NCI-H345 (cell line): ENCODE measurements around the gene THRAP3.
"Not testable (repeated sequence)": the region's sequence is repeated elsewhere in the genome, so short reads cannot be mapped to it uniquely, and the experiment has no call there.

Experiments used
- DNase-seq: peaks from one replicate; lab custom pipeline; 2025; lab: John Stamatoyannopoulos, UW

The THRAP3 gene, protein sequence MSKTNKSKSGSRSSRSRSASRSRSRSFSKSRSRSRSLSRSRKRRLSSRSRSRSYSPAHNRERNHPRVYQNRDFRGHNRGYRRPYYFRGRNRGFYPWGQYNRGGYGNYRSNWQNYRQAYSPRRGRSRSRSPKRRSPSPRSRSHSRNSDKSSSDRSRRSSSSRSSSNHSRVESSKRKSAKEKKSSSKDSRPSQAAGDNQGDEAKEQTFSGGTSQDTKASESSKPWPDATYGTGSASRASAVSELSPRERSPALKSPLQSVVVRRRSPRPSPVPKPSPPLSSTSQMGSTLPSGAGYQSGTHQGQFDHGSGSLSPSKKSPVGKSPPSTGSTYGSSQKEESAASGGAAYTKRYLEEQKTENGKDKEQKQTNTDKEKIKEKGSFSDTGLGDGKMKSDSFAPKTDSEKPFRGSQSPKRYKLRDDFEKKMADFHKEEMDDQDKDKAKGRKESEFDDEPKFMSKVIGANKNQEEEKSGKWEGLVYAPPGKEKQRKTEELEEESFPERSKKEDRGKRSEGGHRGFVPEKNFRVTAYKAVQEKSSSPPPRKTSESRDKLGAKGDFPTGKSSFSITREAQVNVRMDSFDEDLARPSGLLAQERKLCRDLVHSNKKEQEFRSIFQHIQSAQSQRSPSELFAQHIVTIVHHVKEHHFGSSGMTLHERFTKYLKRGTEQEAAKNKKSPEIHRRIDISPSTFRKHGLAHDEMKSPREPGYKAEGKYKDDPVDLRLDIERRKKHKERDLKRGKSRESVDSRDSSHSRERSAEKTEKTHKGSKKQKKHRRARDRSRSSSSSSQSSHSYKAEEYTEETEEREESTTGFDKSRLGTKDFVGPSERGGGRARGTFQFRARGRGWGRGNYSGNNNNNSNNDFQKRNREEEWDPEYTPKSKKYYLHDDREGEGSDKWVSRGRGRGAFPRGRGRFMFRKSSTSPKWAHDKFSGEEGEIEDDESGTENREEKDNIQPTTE

DNA sequence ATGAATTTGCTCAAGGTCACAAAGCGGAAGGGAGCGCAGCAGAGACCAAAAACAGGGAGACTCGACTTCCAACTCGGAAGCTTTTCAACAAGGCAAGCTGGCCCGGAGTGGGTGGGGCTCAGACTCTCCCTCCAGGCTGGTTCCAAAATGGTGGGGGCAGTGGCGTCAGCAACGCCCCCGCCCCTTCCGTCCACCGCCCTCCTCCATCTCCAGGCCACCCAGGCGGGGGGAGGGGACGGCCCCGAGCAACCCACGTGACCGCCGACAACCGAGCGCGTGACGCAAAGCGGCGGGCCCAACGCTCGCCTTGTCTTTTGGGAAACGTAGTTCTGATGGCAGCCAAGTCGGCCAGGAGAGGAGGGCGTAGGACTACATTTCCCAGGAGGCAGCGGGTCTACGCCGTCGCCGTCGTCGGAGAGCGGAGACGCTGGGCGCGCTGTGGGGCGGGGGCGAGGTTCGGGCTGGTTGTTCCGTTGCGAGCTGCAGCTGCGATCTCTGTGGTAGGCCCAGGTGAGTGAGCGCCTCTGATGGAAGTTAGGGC, at the start of gene THRAP3:
Gene THRAP3 (plus strand): TSS at position 448 of the 541 bp plus-strand sequence. CDS start 58,121 bp downstream, outside the sequence.
- peak; percentile 100 for DNase-seq

- DNase-seq: peak; percentile 65
Observed at GRCh38 chr1:36174713-36175112, 49.5 kb upstream of the THRAP3 start.

GRCh38 chr1:36175137-36176095, 48.8 kb upstream of the THRAP3 start:
- peak; percentile 41 for DNase-seq

DNA sequence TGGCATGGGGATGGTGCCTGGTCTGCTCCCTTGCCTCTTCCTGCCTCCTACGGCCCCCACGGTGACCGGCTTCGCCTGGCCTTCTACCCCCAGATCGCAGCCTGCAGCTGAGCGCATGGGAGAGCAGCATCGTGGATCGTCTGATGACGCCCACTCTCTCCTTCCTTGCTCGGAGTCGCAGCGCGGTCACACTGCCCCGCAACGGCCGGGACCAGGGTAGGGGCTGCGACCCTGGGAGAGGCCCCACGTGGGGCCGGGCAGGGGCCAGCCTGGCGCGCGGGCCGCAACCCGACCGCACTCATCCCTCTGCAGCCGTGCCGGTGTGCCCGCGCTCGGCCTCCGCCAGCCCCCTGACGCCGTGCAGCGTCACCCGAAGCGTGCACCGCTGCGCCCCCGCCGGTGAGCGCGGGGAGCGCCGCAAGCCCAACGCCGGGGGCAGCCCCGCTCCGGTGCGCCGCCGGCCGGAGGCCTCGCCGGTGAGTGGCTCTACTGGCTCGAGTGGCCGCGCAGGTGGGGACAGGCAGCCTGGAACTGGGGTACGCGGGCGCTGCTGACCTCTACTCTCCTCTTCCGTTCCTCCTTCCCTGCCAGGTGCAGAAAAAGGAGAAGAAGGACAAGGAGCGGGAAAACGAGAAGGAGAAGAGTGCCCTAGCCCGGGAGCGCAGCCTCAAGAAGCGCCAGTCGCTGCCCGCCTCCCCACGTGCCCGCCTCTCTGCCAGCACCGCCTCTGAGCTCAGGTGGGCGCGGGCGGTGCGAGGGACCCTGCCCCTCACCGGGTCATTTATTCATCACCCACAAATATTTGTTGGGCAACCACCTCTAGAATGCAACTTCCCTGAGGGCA, 47.9 kb upstream of the THRAP3 start:
- DNase-seq: no peak

GRCh38 chr1:36177589-36178431, 46.4 kb upstream of the THRAP3 start:
- DNase-seq: no peak

GRCh38 chr1:36178471-36179219, 45.6 kb upstream of the THRAP3 start:
- no peak for DNase-seq

DNA sequence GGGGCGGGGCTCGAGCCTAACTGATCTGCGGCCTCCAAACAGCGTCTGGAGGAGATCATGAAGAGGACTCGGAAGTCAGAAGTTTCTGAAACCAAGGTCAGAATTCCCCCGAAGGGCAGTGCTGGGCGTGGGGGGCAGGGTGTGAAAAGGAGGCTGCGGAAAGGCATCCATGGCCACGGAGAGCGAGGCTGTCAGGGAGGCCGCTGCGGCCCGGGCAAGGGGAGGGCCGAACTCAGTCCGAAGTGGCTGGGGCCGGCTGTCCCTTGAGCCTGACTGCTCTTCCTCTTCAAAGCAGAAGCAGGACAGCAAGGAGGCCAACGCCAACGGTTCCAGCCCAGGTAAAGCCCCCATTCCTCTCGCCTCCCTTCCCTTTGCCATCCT, 45.0 kb upstream of the THRAP3 start:
- DNase-seq: no peak

DNA sequence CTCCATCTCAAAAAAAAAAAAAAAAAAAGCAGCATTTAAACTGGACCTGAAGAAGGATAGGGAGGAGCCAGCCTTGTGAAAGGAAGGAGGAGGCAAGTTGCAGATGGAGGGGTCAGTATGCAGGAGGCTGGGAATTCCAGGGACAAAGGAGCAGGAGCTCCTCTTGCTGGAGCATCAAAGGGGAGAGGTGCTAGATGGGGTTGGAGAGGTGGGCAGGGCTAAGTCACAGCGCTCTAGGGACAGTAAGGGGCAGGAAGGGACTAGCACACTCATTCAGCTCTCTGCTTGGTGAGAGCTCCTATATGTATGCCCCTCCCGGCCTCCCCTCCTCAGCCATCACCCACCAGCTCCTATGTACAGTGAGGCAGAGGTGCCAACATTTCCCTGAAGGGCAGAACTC, 41.5 kb upstream of the THRAP3 start:
- DNase-seq: peak; percentile 60

DNA sequence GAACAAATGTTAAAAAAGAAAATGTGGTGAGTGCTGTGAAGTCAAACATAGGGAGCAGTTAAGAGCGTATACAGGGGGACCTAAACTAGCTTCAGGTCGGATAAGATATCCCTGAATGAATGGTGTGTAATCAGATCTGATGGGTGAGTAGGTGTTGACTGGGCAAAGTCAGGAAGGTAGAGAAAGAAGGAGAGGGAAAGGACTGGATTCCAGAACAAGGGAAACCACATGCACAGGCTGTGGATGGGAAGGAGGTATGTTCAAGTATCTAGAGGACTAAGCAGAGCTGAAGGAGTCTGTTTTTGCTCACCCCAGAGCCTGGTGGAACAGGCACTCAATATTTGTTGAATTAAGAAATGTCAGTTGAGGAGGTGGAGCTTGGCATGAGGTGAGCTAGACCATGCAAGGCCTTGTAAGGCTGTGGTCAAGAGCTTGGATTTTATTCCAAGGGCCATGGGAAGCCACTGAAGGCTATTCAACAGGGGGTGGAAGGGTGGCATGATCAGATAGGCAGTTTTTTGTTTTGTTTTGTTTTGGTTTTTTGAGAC, 40.9 kb upstream of the THRAP3 start:
- DNase-seq: no peak

GRCh38 chr1:36187800-36188593, 36.2 kb upstream of the THRAP3 start:
- peak; percentile 86 for DNase-seq

DNA sequence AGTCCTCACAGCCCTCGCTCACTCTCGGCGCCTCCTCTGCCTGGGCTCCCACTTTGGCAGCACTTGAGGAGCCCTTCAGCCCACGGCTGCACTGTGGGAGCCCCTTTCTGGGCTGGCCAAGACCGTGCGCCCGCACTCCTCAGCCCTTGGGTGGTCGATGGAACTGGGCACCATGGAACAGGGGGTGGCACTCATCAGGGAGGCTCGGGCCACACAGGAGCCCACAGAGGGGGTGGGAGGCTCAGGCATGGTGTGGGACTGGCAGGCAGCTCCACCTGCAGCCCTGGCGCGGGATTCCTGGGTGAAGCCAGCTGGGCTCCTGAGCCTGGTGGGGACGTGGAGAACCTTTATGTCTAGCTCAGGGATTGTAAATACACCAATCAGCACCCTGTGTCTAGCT, 27.4 kb upstream of the THRAP3 start:
- DNase-seq: not testable (repeated sequence)

GRCh38 chr1:36198641-36199040, 25.6 kb upstream of the THRAP3 start:
- DNase-seq: no peak

DNA sequence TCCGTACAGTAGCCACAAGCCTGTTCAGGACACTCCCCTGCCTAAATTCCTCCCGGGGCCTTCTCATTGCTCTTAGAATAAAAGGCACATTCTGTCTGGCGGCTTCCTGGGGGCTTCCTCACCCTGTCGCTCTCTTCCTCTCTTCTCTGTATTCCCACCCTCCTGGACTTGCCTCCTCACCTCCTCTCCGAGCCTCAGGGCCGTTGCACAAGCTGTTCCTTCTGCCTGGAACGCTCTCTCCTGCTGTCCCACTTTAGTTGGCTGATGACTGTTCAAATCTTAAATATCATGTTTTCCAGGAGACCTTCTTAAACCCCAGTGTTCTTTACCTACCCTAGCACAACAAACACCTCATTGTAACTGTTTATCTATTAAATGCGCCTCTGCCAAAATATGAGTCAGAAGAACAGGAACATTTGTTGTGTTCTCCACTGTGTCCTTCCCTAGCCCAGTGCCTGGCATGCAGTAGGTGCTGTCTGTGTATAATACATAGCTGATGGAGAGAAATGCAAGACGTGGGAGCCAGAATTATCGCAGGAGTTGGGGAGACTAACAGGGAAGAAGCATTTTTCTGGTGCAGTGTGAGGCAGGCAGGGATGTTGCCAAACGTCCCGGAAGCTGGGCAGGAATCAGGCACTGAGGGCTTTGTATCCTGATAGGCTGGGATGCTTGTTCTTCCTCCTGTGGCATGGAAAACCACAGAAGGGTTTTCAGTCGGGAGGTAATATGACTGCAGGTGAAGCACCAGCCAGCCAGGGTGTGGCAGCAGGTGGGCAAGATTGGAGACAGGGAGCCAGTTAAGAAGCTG, 24.1 kb upstream of the THRAP3 start:
- no peak for DNase-seq

DNA sequence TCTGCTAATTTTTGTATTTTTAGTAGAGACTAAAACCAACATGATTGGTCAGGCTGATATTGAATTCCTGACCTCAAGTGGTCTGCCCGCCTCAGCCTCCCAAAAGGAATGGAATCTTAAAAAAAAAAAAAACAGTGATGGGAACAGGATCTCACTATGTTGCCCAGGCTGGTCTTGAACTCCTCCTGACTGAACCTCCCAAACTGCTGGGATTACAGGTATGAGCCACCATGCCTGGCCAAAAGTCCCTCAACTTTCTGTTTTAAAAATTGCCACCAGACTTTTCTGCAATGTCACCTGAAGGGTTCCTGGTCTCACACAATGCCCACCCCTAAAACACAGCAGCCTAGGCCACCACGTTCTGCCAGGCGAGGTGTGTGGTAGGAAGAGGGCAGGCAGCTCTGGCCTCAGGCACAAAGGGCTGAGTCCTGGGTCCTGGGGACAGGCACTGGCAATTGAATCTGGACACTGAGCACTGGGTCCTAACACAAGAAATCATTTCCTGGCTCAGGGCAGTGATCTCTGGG, 21.2 kb upstream of the THRAP3 start:
- no peak for DNase-seq

GRCh38 chr1:36203554-36204346, 20.5 kb upstream of the THRAP3 start:
- DNase-seq: no peak
